HepG2 (cell line): Measurements from ENCODE around the gene DLX5. TPM values are rescaled to one million over a fixed set of nuclear protein-coding genes. Genes with fewer than 3 reads are reported as not detected.

Experiments
- ATF7 ChIP-seq, 2 experiments: fragments of 450-650 bp in 1 of 2; sonication (generic) in 1 of 2; formaldehyde crosslinking in 1 of 2; IDR thresholded peaks; 2 replicates each; pipeline versions ENCODE4 v1.4.0 to v1.6.1; 2016 to 2020; ENCODE audit warnings: antibody characterized with exemption in 1 of 2, mild to moderate bottlenecking in 1 of 2, missing genetic modification reagents in 1 of 2
- CEBPB ChIP-seq: IDR thresholded peaks from 2 replicates; pipeline ENCODE4 v1.6.1; 2011; ENCODE audit warnings: low read depth, low read length, improper control_type of control experiment, borderline replicate concordance
- CENPT ChIP-seq: sonication (generic); formaldehyde crosslinking; IDR thresholded peaks from 2 replicates; pipeline ENCODE4 v1.8.0; 2022; ENCODE audit warnings: low read depth, mild to moderate bottlenecking, moderate library complexity, missing genetic modification reagents
- GPBP1L1 ChIP-seq: sonication (generic); formaldehyde crosslinking; IDR thresholded peaks from 2 replicates; pipeline ENCODE4 v1.5.0; 2020; ENCODE audit warnings: mild to moderate bottlenecking, missing genetic modification reagents
- HNF1A ChIP-seq, 2 experiments: sonication (generic) in 1 of 2; formaldehyde crosslinking in 1 of 2; IDR thresholded peaks; 2 replicates each; pipeline versions ENCODE4 v1.4.0 to v1.6.1; 2016 to 2020; ENCODE audit warnings: borderline replicate concordance in 1 of 2, low read depth in 1 of 2, mild to moderate bottlenecking in 1 of 2, missing genetic modification reagents in 1 of 2
- ISX ChIP-seq: sonication (generic); formaldehyde crosslinking; conservative IDR thresholded peaks from 2 replicates; pipeline ENCODE4 v1.5.0; 2020; ENCODE audit warnings: missing genetic modification reagents
- MAFF ChIP-seq: IDR thresholded peaks from 2 replicates; pipeline ENCODE4 v1.6.1; 2011; ENCODE audit warnings: low read depth, low read length, improper control_type of control experiment
- MLXIP ChIP-seq: sonication (generic); formaldehyde crosslinking; IDR thresholded peaks from 2 replicates; pipeline ENCODE4 v1.9.0; 2021; ENCODE audit warnings: missing genetic modification reagents, borderline replicate concordance
- NFE2L2 ChIP-seq: fragments of 150-350 bp; IDR thresholded peaks from 2 replicates; pipeline ENCODE4 v1.6.1; 2014; ENCODE audit warnings: low read length
- NFKB2 ChIP-seq: sonication (generic); formaldehyde crosslinking; IDR thresholded peaks from 2 replicates; pipeline ENCODE4 v1.4.0; 2020; ENCODE audit warnings: missing genetic modification reagents, borderline replicate concordance
- PRDM4 ChIP-seq: sonication (generic); formaldehyde crosslinking; IDR thresholded peaks from 2 replicates; pipeline ENCODE4 v1.9.0; 2021; ENCODE audit warnings: missing genetic modification reagents, borderline replicate concordance
- PRMT3 ChIP-seq: sonication (generic); formaldehyde crosslinking; IDR thresholded peaks from 2 replicates; pipeline ENCODE4 v1.8.1; 2022; ENCODE audit warnings: low read depth, mild to moderate bottlenecking, moderate library complexity, missing genetic modification reagents, borderline replicate concordance
- ZNF574 ChIP-seq: sonication (generic); formaldehyde crosslinking; IDR thresholded peaks from 2 replicates; pipeline ENCODE4 v1.4.0; 2020; ENCODE audit warnings: missing genetic modification reagents
- polyA plus RNA-seq, 8 experiments: library from polyadenylated mRNA; depleted of rRNA in 3 of 8; stranded (reverse) in 7 of 8; unstranded in 1 of 8; fragments of >200 nt; fragmentation: Illumina TruSeq in 4 of 8; extraction: Trizol in 4 of 8; gene quantifications; 2 replicates each; pipeline versions ENCODE4 v1.2.1 to v1.2.3, GENCODE V29; 2011 to 2016; ENCODE audit warnings: low read depth in 4 of 8, missing spikeins in 1 of 8, mixed read lengths in 1 of 8; ENCODE audit not compliant: insufficient read depth in 1 of 8
- total RNA-seq, 5 experiments: library from RNA; depleted of rRNA; stranded (reverse); fragments of >200 nt; fragmentation: Illumina TruSeq; extraction: Trizol; gene quantifications; 2 replicates each; pipeline ENCODE4 v1.2.3, GENCODE V29; 2016; ENCODE audit warnings: low read depth in 1 of 5

Gene DLX5
- total and polyA plus RNA-seq, 2 of the 13 experiments (the other 11 are each of a cell fraction or from before 2014, with no cell fraction given): not detected

- TF ChIP-seq ZNF574 (no peak), HNF1A (IDR thresholded peaks at IDR 0.05; ENCODE audit: low read depth) (no peak), HNF1A (CRISPR knock-in tag; IDR thresholded peaks at IDR 0.05; ENCODE audit: borderline replicate concordance) (no peak), CENPT (CRISPR knock-in tag) (no peak), GPBP1L1 (CRISPR knock-in tag) (no peak), ATF7 (IDR thresholded peaks at IDR 0.05) (peak; percentile 55; the same call in 1 of the 2 replicates), ATF7 (CRISPR knock-in tag; IDR thresholded peaks at IDR 0.05) (no peak), ISX (CRISPR knock-in tag) (no peak), PRMT3 (no peak), NFKB2 (no peak), MLXIP (no peak), NFE2L2 (peak; percentile 87), MAFF (peak; percentile 28; the same call in 1 of the 2 replicates), PRDM4 (CRISPR knock-in tag) (no peak), CEBPB (peak; percentile 14; the same call in 1 of the 2 replicates)
These were observed 14.9 kb upstream of the DLX5 start (continued) for GRCh38 chr7:97039374-97040065.
